ENCODE measurements around the gene RIPOR1.
"Not testable (repeated sequence)": the region's sequence is repeated elsewhere in the genome, so short reads cannot be mapped to it uniquely, and the experiment has no call there.

Gene RIPOR1, protein sequence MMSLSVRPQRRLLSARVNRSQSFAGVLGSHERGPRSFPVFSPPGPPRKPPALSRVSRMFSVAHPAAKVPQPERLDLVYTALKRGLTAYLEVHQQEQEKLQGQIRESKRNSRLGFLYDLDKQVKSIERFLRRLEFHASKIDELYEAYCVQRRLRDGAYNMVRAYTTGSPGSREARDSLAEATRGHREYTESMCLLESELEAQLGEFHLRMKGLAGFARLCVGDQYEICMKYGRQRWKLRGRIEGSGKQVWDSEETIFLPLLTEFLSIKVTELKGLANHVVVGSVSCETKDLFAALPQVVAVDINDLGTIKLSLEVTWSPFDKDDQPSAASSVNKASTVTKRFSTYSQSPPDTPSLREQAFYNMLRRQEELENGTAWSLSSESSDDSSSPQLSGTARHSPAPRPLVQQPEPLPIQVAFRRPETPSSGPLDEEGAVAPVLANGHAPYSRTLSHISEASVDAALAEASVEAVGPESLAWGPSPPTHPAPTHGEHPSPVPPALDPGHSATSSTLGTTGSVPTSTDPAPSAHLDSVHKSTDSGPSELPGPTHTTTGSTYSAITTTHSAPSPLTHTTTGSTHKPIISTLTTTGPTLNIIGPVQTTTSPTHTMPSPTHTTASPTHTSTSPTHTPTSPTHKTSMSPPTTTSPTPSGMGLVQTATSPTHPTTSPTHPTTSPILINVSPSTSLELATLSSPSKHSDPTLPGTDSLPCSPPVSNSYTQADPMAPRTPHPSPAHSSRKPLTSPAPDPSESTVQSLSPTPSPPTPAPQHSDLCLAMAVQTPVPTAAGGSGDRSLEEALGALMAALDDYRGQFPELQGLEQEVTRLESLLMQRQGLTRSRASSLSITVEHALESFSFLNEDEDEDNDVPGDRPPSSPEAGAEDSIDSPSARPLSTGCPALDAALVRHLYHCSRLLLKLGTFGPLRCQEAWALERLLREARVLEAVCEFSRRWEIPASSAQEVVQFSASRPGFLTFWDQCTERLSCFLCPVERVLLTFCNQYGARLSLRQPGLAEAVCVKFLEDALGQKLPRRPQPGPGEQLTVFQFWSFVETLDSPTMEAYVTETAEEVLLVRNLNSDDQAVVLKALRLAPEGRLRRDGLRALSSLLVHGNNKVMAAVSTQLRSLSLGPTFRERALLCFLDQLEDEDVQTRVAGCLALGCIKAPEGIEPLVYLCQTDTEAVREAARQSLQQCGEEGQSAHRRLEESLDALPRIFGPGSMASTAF

DNA sequence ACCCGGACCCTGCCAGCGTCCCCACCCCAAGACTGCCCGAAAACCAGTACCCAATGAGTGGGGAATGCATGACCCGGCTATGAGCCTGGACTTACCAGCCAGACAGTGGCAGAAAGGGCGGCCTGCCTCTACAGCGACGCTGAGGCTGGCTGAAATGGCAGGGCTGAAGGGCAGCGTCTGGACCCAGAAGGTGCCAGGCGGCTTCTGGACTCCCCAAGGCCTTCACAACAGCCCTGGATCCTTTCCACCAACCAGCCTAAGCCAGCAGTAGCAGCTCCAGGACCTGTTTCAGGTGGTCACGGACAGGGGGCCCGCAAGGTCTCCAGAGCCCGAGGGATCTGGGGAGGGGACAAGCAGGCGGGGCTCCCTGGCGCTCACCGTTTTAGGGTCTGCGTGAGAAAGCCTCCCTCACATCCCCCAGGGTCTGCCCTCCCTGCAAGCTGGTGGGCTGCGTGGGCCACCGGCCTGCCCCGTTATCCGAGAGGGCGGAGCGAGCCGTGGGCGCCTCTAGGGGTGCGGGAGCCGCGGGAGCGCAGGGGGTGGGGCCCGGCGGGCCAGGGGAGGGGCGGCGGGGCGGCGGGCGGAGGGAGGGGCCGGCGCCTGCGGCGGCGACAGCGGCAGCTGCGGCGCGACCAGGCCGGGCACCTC is at the start of gene RIPOR1:
Gene RIPOR1, plus strand, starts transcription at position 608 of the 648 bp plus-strand sequence. CDS start 9,618 bp downstream, outside the sequence.
- no peak for DNase-seq (ENCODE audit: low read depth in 2 of 2)

DNA sequence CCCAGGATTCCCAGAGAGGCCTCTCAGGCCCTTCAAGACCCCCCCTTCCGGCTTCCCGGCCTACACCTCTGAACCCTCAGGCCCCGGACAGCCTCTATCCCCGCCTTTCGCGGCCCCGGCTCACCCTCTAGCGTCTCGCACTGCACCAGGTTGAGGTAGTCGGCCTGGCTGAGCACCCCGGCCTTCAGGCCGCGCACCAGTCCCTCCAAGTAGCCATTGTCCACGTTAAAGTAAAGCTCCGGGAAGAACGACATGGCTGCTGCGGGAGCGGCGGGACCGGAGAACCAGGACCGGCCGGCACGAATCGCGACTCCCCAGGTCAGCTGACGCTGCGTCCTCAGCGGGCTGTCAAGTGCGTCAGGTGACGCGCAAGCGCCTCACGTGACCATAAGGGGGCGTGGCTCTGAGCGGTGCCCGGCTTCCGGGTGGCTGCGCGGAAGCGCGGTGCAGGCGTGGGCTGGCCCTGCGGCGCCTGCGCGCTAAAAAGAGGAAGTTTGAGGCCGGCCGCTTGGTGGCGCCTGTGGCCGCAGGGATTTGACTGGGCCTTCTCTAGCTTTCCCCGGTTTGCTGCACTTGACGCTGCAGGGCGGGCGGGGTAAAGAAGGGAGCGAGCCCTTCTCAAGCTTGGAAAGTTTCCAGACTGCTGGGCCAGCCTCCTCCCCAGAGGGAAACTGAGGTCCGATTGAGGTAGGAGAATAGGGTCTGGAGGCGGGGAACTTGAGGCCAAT is 47.6 kb upstream of the RIPOR1 start, which contains the start of gene ATP6V0D1:
Gene ATP6V0D1, minus strand, starts transcription at position 325 of the 728 bp plus-strand sequence. Its CDS starts 71 bp downstream, at position 254.
- DNase-seq (ENCODE audit: low read depth in 2 of 2), result peak; percentile 88 to 91

DNA sequence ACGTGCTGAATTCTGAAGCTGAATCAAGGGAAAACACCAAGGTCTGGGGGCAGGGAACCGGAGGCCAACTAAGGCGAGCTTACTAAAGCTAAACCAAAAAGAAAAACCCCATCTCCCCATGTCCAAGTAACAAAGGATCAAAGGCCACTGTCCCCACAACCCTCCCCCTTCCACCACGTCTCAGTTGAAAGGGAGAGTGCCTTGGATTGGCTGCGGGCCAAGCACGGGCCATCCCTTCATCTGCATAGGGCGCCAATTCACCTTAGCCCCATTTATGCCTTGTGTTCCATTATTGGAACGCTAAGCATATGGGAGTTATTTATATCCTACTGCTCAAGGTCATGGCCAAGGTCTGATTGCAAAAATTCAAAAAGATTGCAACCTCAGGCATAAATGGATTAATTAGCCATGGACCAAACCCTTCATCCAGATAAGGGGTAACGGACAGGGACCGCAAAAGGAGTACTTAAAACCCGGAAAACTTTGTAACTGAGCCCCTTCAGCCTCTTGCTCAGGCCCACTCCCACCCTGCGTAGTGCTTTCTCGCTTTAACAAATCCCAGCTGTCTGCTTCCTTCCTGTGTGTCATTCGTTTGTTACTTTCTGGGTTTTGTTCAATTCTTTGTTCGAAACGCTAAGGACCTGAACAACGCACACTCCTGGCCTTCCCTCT is 46.9 kb upstream of the RIPOR1 start:
- DNase-seq (ENCODE audit: low read depth in 2 of 2), result no peak

DNA sequence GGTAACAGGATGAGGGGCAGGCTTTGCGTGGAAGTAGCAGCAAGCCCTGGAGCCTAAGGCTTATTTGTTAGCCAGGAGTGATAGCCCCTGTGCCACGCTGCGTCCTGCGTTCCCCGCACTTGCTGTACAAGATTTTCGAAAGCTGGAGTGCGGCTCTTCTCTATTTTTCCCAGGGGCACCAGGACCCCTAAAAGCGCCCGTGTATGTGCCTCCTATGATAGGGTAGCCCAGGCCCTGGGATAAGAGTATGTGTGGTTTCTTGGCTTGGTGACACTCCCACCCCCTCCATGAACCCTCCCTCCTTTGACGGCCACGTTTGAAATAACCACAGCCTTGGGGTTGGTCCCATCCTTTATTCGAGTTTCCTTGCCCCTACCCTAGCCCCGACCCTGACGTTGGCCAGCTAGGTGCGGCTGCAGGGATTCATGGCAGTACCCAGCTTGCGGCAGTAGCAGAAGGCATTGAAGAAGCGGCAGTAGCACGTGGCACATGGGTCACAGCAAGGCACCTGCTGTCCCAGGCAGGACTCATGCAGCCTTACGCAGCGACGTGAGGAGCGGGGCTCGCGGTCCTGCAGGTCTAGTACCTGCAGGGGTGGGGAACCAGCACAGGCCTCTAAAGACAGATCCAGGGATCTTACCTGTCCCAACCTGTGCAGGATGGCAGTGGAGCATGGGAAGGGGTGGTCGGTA is 46.2 kb upstream of the RIPOR1 start:
- no peak for DNase-seq (ENCODE audit: low read depth in 2 of 2)

DNA sequence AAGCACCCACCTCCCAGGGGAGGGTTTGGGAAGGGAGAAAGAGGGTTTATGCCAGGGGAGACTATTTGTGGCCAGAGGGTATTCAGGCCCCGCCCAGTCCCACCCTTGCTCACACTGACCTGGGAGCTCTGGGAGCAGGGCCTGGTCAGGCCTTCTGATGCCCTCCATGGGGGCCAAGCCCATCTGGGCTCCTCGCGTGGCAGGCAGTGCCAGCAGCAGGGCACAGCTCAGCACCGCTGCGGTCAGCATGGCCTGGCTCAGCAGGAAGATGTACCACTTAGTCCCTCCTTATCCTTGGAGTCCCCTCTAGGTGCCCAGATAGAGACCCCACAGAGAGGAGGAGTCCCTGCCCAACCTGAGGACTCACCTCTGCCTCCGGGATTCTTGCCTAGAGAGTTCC is 45.5 kb upstream of the RIPOR1 start, which contains the start of gene AGRP:
Gene AGRP, minus strand, starts transcription at position 398 of the 400 bp plus-strand sequence. Its CDS starts 149 bp downstream, at position 249.
- DNase-seq (ENCODE audit: low read depth in 2 of 2), result no peak

DNA sequence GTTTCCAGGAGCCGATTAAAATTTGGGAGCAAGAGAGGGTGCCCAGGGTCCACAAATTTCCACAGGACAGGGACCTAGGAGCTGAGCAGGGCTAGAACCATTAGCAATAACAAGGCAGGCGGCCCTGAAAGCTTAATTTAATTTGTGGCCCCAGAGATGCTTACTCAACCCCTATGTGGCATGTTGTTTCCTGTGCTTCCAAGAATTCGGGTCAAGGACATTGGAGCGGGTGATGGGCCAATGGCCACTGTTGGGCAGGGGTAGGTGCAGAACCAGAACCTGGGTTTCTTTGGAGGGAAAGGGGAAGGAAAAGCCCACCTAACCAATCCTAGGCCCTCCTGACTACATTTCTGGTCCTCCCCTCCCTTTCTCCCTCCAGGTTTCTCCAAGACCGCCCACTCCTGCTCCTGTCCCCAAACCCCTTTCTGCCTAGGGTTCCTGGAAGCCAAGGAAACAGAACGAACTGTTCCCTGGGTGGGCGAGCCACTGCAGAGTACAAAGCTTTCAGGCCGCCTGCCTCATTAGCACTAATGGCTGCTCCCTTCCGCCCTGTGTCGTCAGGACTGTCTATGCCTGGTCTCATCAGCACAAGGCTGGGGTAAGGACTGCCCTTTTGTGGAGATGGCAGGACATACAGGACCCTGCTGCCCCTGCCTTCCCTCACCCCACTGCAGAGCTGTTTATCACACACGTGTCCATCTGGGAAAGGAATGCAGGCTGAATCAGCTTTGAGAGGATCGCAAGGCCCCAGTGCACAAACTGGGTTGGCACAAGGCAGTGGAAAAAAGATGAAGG is 44.7 kb upstream of the RIPOR1 start:
- DNase-seq (ENCODE audit: low read depth in 2 of 2), result no peak

DNA sequence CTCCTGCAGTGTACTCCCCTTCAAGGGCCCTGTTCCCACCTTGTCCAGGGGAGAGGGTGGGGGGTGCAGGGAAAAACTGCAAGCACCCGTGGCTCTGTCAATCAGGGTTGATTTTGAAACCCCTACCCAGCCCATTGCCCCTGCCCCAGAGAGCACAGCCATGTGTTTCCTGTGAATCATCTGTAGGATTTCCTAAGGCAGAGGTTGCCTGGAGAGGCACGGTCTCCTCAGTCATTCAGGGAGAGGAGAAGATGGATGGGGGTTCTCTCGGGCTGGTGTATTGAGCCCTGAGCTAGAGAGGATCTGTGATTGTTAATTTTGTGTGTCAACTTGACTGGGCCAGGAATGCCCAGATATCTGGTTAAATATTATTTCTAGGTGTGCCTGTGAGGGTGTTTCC is 41.8 kb upstream of the RIPOR1 start:
- DNase-seq (ENCODE audit: low read depth in 2 of 2), result no peak

DNA sequence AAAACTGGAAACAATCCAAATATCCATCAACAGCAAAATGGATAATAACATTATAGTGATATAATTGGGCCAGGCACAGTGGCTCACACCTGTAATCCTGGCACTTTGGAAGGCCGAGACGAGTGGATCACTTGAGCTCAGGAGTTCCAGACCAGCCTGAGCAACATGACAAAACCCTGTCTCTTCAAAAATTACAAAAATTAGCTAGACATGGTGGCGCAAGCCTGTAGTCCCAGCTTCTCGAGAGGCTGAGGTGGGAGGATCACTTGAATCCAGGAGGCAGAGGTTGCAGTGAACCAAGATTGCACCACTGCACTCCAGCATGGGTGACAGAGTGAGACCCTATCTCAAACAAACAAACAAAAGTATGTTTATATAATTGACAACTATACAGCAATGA is 41.1 kb upstream of the RIPOR1 start:
- DNase-seq (ENCODE audit: low read depth in 2 of 2), result not testable (repeated sequence)

DNA sequence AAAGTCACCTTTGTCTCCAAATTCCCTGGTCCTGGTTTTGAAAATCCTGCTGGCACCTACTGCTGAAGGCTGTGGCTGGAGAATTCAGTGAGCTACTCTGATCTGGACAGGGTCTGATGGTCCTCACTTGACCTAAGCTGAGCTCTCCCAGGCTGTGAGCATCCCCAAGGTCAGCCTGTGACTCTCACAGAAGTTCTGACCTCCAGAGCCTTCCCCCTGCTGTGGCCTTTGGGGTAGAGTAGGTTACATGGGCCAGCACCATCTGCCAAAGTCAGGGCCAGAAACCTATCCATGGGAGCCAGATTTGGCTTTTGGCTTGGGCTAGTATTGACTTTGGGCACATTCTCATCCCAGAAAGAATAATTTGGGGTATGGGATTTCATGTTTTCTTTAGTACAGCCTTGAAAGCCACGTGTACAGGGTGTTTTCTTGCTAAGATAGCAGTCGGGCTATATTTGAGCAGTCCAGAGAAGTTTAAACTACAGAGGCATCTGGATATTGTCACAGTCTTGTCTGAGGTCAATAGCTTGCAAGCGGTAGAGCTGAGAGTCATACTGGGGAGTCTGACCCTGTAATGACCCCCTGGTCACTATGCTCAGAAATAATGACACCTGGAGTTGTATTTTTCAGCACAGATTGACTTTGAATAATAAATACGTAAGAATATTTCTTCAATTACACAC is 39.1 kb upstream of the RIPOR1 start:
- DNase-seq (ENCODE audit: low read depth in 2 of 2), result no peak

DNA sequence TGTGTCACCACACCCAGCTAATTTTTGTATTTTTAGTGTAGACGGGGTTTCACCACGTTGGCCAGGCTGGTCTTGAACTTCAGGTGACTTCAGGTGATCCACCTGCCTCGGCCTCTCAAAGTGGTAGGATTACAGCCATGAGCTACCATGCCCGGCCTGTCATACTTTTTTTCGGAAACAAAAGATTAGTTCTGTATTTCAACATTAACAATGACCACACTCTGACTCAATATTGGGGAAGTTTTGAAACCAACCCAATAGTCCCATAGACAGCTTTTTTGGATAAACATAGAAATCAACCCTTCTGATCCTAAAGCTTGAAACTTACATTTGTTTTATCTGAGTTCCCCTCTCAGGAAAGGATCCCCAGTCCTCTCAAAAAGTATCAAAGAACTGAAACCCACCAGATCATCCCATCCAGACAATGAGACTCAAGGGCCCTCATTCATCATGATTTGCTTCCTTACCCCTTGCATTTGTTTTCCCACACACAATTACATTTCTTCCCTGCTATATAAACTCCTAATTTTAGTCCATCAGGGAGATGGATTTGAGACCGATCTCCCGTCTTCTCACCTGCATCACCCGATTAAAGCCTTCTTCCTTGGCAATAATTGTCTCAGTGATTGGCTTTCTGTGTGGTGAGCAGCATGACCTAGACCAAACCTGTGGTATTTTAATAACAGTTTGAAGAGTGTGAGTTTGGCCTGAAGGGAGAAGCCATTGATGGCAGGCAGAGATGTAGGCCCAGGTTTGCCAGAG is 38.1 kb upstream of the RIPOR1 start:
- no peak for DNase-seq (ENCODE audit: low read depth in 2 of 2)

DNA sequence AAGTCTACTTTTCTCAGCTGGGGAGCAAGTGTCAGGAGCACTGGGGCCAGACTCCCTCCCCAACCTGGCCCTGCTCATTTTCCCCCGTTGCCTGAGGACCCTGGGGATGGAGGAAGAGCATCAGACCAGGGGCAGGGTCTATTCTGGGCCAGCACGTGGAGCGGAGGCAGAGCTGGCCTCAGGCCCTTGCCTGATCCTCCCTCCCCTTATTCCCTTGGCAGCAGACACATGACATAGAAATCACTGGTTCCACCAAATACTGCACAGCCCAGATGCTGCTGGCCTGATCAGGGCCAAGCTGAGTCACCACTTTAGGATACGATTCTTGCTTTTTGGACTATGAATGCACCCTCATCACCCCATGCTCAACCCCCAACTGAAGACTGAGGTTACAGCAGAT is 29.5 kb upstream of the RIPOR1 start:
- DNase-seq (ENCODE audit: low read depth in 2 of 2), result no peak

DNA sequence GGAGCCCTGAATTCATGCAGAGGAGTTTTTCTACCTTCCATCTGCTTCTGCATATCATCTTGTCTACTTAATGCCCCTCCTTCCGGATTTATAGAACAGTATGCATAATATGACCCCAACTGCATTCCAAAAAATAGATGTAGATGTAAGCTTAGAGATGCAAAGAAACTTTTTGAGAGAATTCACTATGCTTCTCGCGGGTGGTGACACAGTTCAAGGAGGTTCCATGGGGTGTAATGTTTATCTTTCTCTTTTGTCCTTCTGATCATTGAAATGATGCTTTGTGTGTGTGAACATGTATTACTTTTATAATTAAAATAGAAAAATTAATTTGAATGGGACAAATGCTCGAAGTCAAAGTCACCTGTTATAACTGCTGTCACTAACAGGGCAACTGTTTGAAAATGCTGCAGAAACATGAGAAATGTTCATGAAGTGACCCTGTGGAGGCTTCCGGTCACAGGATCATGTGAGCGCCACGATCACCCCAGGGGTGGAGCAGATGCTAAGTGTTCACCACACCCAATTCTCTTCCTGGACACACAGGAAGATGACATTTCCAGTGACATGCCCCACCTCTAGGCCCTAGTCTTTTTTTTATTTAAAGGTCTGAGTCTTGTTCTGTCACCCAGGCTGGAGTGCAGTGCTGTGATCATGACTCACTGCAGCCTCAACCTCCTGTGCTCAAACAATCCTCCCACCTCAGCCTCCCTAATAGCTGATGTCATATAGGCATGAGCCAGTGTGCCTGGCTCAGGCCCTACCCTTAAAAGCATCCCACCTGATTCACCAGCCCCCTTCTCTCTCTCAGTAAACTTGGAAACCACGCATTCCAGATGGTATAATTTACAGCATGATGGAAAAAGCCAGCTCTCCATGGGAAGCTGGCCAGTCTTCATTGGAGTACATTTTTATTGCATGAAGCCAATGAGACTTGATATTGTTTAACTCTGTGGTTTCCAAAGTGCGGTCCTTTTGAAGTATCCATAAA is 24.3 kb upstream of the RIPOR1 start:
- no peak for DNase-seq (ENCODE audit: low read depth in 2 of 2)

DNA sequence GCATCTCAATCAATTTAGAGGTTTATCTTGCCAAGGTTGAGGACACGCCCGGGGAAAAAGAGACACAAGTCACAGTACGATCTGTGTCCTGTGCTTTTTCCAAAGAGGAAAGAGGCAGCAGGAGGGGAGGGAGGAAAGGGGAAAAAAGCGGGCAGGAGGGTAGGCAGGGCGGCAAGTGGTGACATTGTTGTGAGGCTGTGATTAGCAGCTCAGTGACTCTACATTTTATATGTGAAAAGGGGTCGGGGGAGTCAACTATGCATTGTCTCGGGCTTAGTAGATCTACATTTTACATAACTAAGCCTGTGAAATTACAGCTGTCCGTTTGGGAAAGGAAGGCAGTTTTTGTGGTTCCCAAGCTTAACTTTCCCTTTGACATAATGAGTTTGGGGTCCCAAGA is 22.2 kb upstream of the RIPOR1 start:
- no peak for DNase-seq (ENCODE audit: low read depth in 2 of 2)

DNA sequence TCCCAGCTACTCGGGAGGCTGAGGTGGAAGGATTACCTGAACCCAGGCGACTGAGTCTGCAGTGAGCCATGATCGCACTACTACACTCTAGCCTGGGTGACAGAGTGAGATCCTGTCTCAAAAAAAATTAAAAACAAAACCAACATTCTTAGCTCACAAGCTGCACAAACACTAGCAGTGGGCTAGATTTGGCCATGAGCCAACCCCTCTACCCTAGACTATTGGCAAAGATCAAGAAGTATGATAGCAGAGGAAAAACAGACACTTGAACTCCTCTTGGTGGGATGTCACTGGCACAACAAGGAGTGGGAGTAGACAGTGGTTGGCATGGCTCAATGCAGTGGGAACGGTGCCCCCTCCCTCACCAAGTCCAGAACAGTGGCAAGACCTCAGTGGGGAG is 19.6 kb upstream of the RIPOR1 start:
- no peak for DNase-seq (ENCODE audit: low read depth in 2 of 2)

DNA sequence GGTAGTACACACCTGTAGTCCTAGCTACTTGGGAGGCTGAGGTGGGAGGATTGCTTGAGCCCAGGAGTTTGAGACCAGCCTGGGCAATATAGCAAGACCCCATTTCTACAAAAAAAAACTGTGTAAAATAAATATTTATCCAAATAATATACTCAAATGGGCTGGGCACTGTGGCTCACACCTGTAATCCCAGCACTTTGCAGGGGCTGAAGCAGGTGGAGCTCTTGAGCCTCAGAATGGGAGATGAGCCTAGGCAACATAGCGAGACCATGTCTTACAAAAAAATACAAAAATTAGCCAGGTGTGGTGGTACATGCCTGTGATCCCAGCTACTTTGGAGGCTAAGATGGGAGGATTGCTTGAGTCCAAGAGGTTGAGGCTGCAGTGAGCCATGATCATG is 14.7 kb upstream of the RIPOR1 start:
- DNase-seq (ENCODE audit: low read depth in 2 of 2), result not testable (repeated sequence)

DNA sequence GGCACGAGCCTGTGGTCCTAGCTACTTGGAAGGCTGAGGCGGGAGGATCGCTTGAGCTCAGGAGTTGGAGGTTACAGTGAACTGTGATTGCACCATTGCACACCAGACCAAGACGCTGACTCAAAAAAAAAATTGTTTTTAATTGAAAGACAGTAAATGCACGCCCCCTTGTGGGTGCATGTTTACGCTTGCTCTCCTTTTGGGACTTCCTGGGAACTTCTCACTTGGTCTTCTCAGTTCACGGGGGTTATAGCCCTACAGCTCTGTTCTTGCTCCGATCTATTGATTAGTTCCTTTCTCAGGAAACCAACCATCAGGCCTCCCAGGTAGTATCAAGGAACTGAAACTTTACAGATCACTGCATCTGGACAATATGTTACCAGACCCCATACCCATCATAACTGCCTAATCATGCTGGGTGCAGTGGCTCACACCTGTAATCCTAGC is 14.2 kb upstream of the RIPOR1 start:
- peak; percentile 48 to 57 for DNase-seq (ENCODE audit: low read depth in 2 of 2)

Measured in fibroblast of skin of left biceps (primary cell).